H1 (cell line): ENCODE results near the gene PHC1. TPM values are rescaled to one million over a fixed set of nuclear protein-coding genes. Genes with fewer than 3 reads are reported as not detected.

Source experiments
- CTCF ChIA-PET: fragments of 300-600 bp; sonication (Branson Sonifier 250); formaldehyde crosslinking; loops from one replicate; lab custom pipeline; 2021; ENCODE audit not compliant: partially characterized antibody; lab: Charles Lee
- POLR2A ChIA-PET: fragments of 300-600 bp; sonication (Branson Sonifier 250); formaldehyde crosslinking; loops from one replicate; lab custom pipeline; 2021; ENCODE audit warnings: inconsistent platforms; ENCODE audit not compliant: partially characterized antibody; lab: Charles Lee
- DNase-seq, 2 experiments: peaks; one replicate each; pipeline versions ENCODE4 v3.0.0 to v3.0.0-alpha.2; 2010 to 2022; ENCODE audit warnings: low spot score in 2 of 2, low read depth in 1 of 2, mixed read lengths in 1 of 2
- FAIRE-seq: peaks from 2 replicates; lab custom pipeline; 2011; peaks lifted over from hg19 to GRCh38; lab: Jason Lieb, UNC
- H2AFZ ChIP-seq: 2 replicates; pipeline ENCODE4 v1.8.1; 2012; ENCODE audit warnings: low read length, inconsistent platforms
- H2AK5ac ChIP-seq: 2 replicates; pipeline ENCODE4 v1.6.1; 2013; ENCODE audit warnings: low read depth, low read length
- H2BK120ac ChIP-seq: replicated peaks from 2 replicates; pipeline ENCODE3; 2013; ENCODE audit warnings: low read depth, low read length, inconsistent platforms
- H2BK12ac ChIP-seq: 2 replicates; pipeline ENCODE4 v1.6.1; 2013; ENCODE audit warnings: low read depth, low read length
- H2BK15ac ChIP-seq: 2 replicates; pipeline ENCODE4 v1.6.1; 2013; ENCODE audit warnings: low read length
- H2BK20ac ChIP-seq: 2 replicates; pipeline ENCODE4 v1.6.1; 2013; ENCODE audit warnings: low read length
- H2BK5ac ChIP-seq: 2 replicates; pipeline ENCODE4 v1.6.1; 2013; ENCODE audit warnings: low read depth, low read length
- H3K14ac ChIP-seq: 2 replicates; pipeline ENCODE4 v1.6.1; 2013; ENCODE audit warnings: inconsistent platforms; ENCODE audit not compliant: insufficient read length
- H3K18ac ChIP-seq: 2 replicates; pipeline ENCODE4 v1.6.1; 2013; ENCODE audit warnings: low read length; ENCODE audit errors: extremely low read depth
- H3K23ac ChIP-seq: 2 replicates; pipeline ENCODE4 v1.6.1; 2013; ENCODE audit warnings: inconsistent platforms; ENCODE audit not compliant: insufficient read length
- H3K23me2 ChIP-seq: 2 replicates; pipeline ENCODE4 v1.6.1; 2013; ENCODE audit warnings: low read depth, low read length
- H3K27ac ChIP-seq: 2 replicates; pipeline ENCODE4 v1.6.1; 2011; ENCODE audit warnings: low read depth, low read length, inconsistent platforms
- H3K27me3 ChIP-seq, 4 experiments: replicated peaks in 1 of 4; 1 replicate in 1 of 4; 2 replicates in 3 of 4; pipeline versions ENCODE4 v1.6.1 to v1.8.1; 2011 to 2013; ENCODE audit warnings: low read length in 3 of 4, mild to moderate bottlenecking in 3 of 4, inconsistent platforms in 2 of 4, mixed read lengths in 2 of 4, moderate library complexity in 1 of 4; ENCODE audit not compliant: control insufficient read depth in 3 of 4, insufficient read depth in 3 of 4; ENCODE audit errors: extremely low read depth in 1 of 4
- H3K36me3 ChIP-seq, 4 experiments: 2 replicates each; pipeline versions ENCODE4 v1.6.1 to v1.8.1; 2011 to 2013; ENCODE audit warnings: mild to moderate bottlenecking in 4 of 4, low read length in 3 of 4, moderate library complexity in 2 of 4, control low read depth in 1 of 4, inconsistent platforms in 1 of 4; ENCODE audit not compliant: insufficient read depth in 4 of 4, control insufficient read depth in 2 of 4
- H3K4ac ChIP-seq: replicated peaks from 2 replicates; pipeline ENCODE3; 2013; ENCODE audit warnings: low read length, low read depth, mixed read lengths, inconsistent platforms; ENCODE audit not compliant: insufficient read length
- H3K4me1 ChIP-seq, 4 experiments: replicated peaks in 1 of 4; 1 replicate in 1 of 4; 2 replicates in 3 of 4; pipeline versions ENCODE4 v1.6.1 to v1.8.1; 2011 to 2013; ENCODE audit warnings: low read length in 3 of 4, inconsistent platforms in 2 of 4, mixed read lengths in 1 of 4; ENCODE audit not compliant: insufficient read depth in 4 of 4, control insufficient read depth in 3 of 4
- H3K4me2 ChIP-seq, 2 experiments: 2 replicates each; pipeline versions ENCODE4 v1.6.1 to v1.8.1; 2011 to 2013; ENCODE audit warnings: low read depth in 2 of 2, low read length in 2 of 2, control low read depth in 1 of 2, inconsistent platforms in 1 of 2, mild to moderate bottlenecking in 1 of 2; ENCODE audit not compliant: insufficient read depth in 1 of 2
- H3K4me3 ChIP-seq, 4 experiments: fragments of 200-600, 300-600 bp in 1 of 4; sonication (generic), shearing (Covaris generic), sonication (Bioruptor Twin) in 1 of 4; 2 replicates each; pipeline versions ENCODE4 v1.5.1 to v1.8.1; 2011 to 2016; ENCODE audit warnings: low read length in 4 of 4, low read depth in 3 of 4, control low read depth in 2 of 4, inconsistent platforms in 2 of 4, mild to moderate bottlenecking in 2 of 4, mixed read lengths in 1 of 4, moderate library complexity in 1 of 4; ENCODE audit not compliant: insufficient read depth in 2 of 4; ENCODE audit errors: extremely low read depth in 1 of 4
- H3K56ac ChIP-seq: replicated peaks from 2 replicates; pipeline ENCODE3; 2013; ENCODE audit warnings: low read depth, mild to moderate bottlenecking, mixed read lengths, low read length, inconsistent platforms; ENCODE audit not compliant: insufficient read length
- H3K79me1 ChIP-seq: 2 replicates; pipeline ENCODE4 v1.6.1; 2013; ENCODE audit warnings: low read depth, low read length, control low read depth
- H3K79me2 ChIP-seq, 2 experiments: 2 replicates each; pipeline versions ENCODE4 v1.6.1 to v1.8.1; 2012 to 2013; ENCODE audit warnings: low read length in 2 of 2, mild to moderate bottlenecking in 2 of 2, inconsistent platforms in 1 of 2; ENCODE audit not compliant: insufficient read depth in 2 of 2, control insufficient read depth in 1 of 2
- H3K9ac ChIP-seq, 4 experiments: replicated peaks in 1 of 4; 1 replicate in 1 of 4; 2 replicates in 3 of 4; pipeline versions ENCODE4 v1.6.1 to v1.8.1; 2011 to 2013; ENCODE audit warnings: low read depth in 3 of 4, low read length in 3 of 4, control low read depth in 2 of 4, mild to moderate bottlenecking in 2 of 4, moderate library complexity in 2 of 4, inconsistent platforms in 1 of 4; ENCODE audit errors: extremely low read depth in 1 of 4
- H3K9me3 ChIP-seq, 2 experiments: 2 replicates each; pipeline versions ENCODE4 v1.6.1 to v1.8.1; 2012 to 2013; ENCODE audit warnings: mild to moderate bottlenecking in 2 of 2, moderate library complexity in 2 of 2, control low read depth in 1 of 2, inconsistent platforms in 1 of 2, low read depth in 1 of 2, low read length in 1 of 2, mixed read lengths in 1 of 2; ENCODE audit not compliant: insufficient read depth in 2 of 2
- H4K20me1 ChIP-seq, 2 experiments: replicated peaks in 1 of 2; 2 replicates each; pipeline versions ENCODE3 to v1.8.1; 2011 to 2013; ENCODE audit warnings: inconsistent platforms in 2 of 2, low read length in 2 of 2, mild to moderate bottlenecking in 1 of 2; ENCODE audit not compliant: insufficient read depth in 2 of 2, control insufficient read depth in 1 of 2
- H4K5ac ChIP-seq: 2 replicates; pipeline ENCODE4 v1.6.1; 2013; ENCODE audit warnings: low read length, low read depth, mixed read lengths, inconsistent platforms; ENCODE audit not compliant: insufficient read length
- H4K8ac ChIP-seq: 2 replicates; pipeline ENCODE4 v1.8.0; 2013; ENCODE audit warnings: mild to moderate bottlenecking, moderate library complexity, low read length, inconsistent platforms; ENCODE audit not compliant: insufficient read depth; ENCODE audit errors: extremely low read depth
- H4K91ac ChIP-seq: replicated peaks from 2 replicates; pipeline ENCODE3; 2013; ENCODE audit warnings: low read length, mixed read lengths, inconsistent platforms; ENCODE audit not compliant: insufficient read length
- WGBS, 2 experiments: shearing (Covaris generic) in 1 of 2; methylation state at CpG; one replicate each; pipeline versions ENCODE4 v1.1.6 to v1.1.7; 2013 to 2015; ENCODE audit warnings: low lambda C conversion rate in 2 of 2, mixed read lengths in 2 of 2, inconsistent platforms in 1 of 2, low coverage in 1 of 2, missing lambda C conversion rate in 1 of 2; ENCODE audit not compliant: insufficient replicate concordance in 2 of 2, insufficient coverage in 1 of 2, insufficient read length in 1 of 2; ENCODE audit errors: extremely low coverage in 1 of 2, missing lambda C conversion rate in 1 of 2; 5-methylcytosine and 5-hydroxymethylcytosine counted together
- polyA plus RNA-seq, 7 experiments: library from polyadenylated mRNA; depleted of rRNA in 3 of 7; stranded (reverse) in 5 of 7; unstranded in 2 of 7; fragments of >200 nt in 5 of 7; fragments of 200-250 nt in 2 of 7; gene quantifications; 1 replicate in 5 of 7; 2 replicates in 1 of 7; 4 replicates in 1 of 7; pipeline versions ENCODE4 v1.2.1 to v1.2.3, GENCODE V29; 2011 to 2013; ENCODE audit warnings: missing spikeins in 2 of 7, mixed read lengths in 2 of 7
- total RNA-seq: library from RNA; stranded (reverse); fragmentation: NEBNext Ultra II Directional; extraction: Animal tissue kit (Norgen Biotek cat#: 25700); gene quantifications from 2 replicates; pipeline ENCODE4 v1.2.1, GENCODE V29; 2021

The PHC1 gene
- total and polyA plus RNA-seq, 2 of the 8 experiments (the other 6 are each of a cell fraction or from before 2014, with no cell fraction given): 934 to 1,655 TPM

DNA sequence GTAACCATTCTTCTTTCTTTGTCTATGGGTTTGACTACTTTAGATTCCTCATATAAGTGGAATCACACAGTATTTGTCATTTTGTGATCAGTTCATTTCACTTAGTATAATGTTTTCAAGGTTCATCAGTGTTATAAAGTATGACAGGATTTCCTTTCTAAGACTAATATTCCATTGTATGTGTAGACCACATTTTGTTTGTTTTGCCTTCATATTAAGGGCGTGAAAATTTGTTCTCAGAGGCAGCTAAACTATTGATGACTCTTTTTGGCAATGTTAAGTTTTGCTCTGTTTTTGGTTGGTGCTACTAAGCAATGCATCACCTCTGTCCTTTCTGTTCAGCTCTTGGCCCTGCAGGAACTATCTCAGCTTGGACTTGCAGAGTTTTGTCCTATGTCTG is 73.4 kb downstream of the PHC1 start:
- Histone ChIP-seq H3K56ac (no peak overlapping the region), H3K4ac (no peak overlapping the region), H3K79me2 (no peaks in the 10 kb centered on the region), H4K91ac (no peak overlapping the region), H2AK5ac (no peak overlapping the region), H3K4me2 (no peak overlapping the region), H3K23ac (no peak overlapping the region), H2AFZ (no peak overlapping the region), H3K14ac (no peak overlapping the region), H3K4me1 (no peaks in the 10 kb centered on the region), H3K23me2 (no peaks in the 10 kb centered on the region), H4K8ac (no peak overlapping the region), H3K9me3 (no peaks in the 10 kb centered on the region), H3K79me1 (no peaks in the 10 kb centered on the region), H2BK5ac (no peak overlapping the region), H3K36me3 (no peaks in the 10 kb centered on the region), H4K5ac (no peak overlapping the region), H3K18ac (no peak overlapping the region), H2BK120ac (no peak overlapping the region), H4K20me1 (no peaks in the 10 kb centered on the region), H2BK15ac (no peak overlapping the region), H3K4me3 (no peak overlapping the region), H3K27ac (no peak overlapping the region), H2BK12ac (no peak overlapping the region), H2BK20ac (no peak overlapping the region), H3K27me3 (no peaks in the 10 kb centered on the region), H3K9ac (no peak overlapping the region)
- ChIA-PET CTCF (no interaction called here), POLR2A (interaction anchor here (1.5 kb wide), 1 partner anchor 38 kb away, joined by 3 read pairs; the partner anchor contains the start of gene M6PR)
- DNase-seq: no peak
- 85% methylated on average over 1 of the region's 1 CpG; no CpG with 5 or more reads in 1 of the 2 experiments for WGBS, 2 experiments
- no peak for FAIRE-seq
